ENCODE results near the gene LIMK2.
A peak's percentile ranks its signal among the peaks of the same experiment; 100 is the strongest.

- TF ChIP-seq CBFB (CRISPR knock-in tag; IDR thresholded peaks at IDR 0.05; ENCODE audit: low read depth): no peak
- TF ChIP-seq CREM (CRISPR knock-in tag; IDR thresholded peaks at IDR 0.05): no peak
- TF ChIP-seq ATF6 (CRISPR knock-in tag; IDR thresholded peaks at IDR 0.05): no peak
- TF ChIP-seq ZNF138 (CRISPR knock-in tag; conservative IDR thresholded peaks at IDR 0.05): no peak
- peak; percentile 55 for TF ChIP-seq CTCF (IDR thresholded peaks at IDR 0.05)
- no peak for TF ChIP-seq TP53 (CRISPR knock-in tag; IDR thresholded peaks at IDR 0.05)
- no peak for TF ChIP-seq ATF1 (CRISPR knock-in tag; IDR thresholded peaks at IDR 0.05)
- no peak for TF ChIP-seq ELF4 (CRISPR knock-in tag; IDR thresholded peaks at IDR 0.05; ENCODE audit: low read depth)
- no peak for TF ChIP-seq USF2 (CRISPR knock-in tag; IDR thresholded peaks at IDR 0.05)
- no peak for TF ChIP-seq ZNF121 (CRISPR knock-in tag; IDR thresholded peaks at IDR 0.05)
- no peak for TF ChIP-seq JUN (CRISPR knock-in tag; IDR thresholded peaks at IDR 0.05)
- TF ChIP-seq NR3C1 (CRISPR knock-in tag; conservative IDR thresholded peaks at IDR 0.05; ENCODE audit: low read depth): no peak
Observed at GRCh38 chr22:31272522-31273446, 60.7 kb downstream of the LIMK2 start.
